ENCODE measurements around the gene IKZF2.

IKZF2 gene

DNA sequence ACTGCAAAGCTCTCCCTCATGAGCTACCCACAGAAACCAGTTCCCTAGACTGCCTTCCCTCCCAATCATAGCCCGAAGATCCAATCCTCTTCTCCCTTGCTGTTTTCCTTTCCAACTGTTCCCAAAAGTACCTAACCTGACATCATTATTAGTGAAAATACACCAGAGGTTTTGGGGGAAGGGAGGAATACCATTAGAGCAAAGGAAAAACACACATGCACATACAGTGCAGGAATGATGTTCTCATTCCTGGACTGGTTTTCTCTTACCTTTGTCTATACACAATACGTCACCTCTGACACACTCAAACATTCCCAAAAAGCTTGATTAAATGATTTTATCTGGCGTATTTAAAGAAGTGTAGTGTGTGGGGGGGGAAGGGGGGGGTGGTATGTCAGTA lies 46.2 kb downstream of the IKZF2 start:
- no peak for TF ChIP-seq FOXA1 (IDR thresholded peaks at IDR 0.05)
- ChIA-PET POLR2A (no interaction called here), CTCF (no interaction called here)
- DNase-seq (ENCODE audit: extremely low spot score): no peak

GRCh38 chr2:213104903-213105202 lies 46.6 kb downstream of the IKZF2 start:
- DNase-seq (ENCODE audit: extremely low spot score): no peak
- TF ChIP-seq ARNT (IDR thresholded peaks at IDR 0.05) (no peak), CTBP1 (IDR thresholded peaks at IDR 0.05; ENCODE audit: borderline replicate concordance) (no peak), ELF4 (IDR thresholded peaks at IDR 0.05) (no peak), NFRKB (IDR thresholded peaks at IDR 0.05) (no peak), TARDBP (IDR thresholded peaks at IDR 0.05) (no peak), HDGF (IDR thresholded peaks at IDR 0.05; ENCODE audit: borderline replicate concordance) (no peak), ZNF384 (IDR thresholded peaks at IDR 0.05) (no peak), FOXK2 (IDR thresholded peaks at IDR 0.05) (no peak), FOXA1 (IDR thresholded peaks at IDR 0.05) (no peak), BHLHE40 (IDR thresholded peaks at IDR 0.05; ENCODE audit: borderline replicate concordance) (no peak), PKNOX1 (IDR thresholded peaks at IDR 0.05) (no peak), SP1 (IDR thresholded peaks at IDR 0.05) (no peak), SUZ12 (IDR thresholded peaks at IDR 0.05) (no peak), FOXM1 (IDR thresholded peaks at IDR 0.05; ENCODE audit: borderline replicate concordance) (no peak), LEF1 (IDR thresholded peaks at IDR 0.05; ENCODE audit: borderline replicate concordance) (no peak), L3MBTL2 (conservative IDR thresholded peaks at IDR 0.05) (no peak)
- POLR2A ChIA-PET: no interaction called here
- CTCF ChIA-PET: no interaction called here

- no peak for TF ChIP-seq FOXM1 (IDR thresholded peaks at IDR 0.05; ENCODE audit: borderline replicate concordance)
- no peak for TF ChIP-seq CTBP1 (IDR thresholded peaks at IDR 0.05; ENCODE audit: borderline replicate concordance)
- TF ChIP-seq SUZ12 (IDR thresholded peaks at IDR 0.05): no peak
- TF ChIP-seq SP1 (IDR thresholded peaks at IDR 0.05): no peak
- no peak for TF ChIP-seq FOXK2 (IDR thresholded peaks at IDR 0.05)
- no peak for TF ChIP-seq NFRKB (IDR thresholded peaks at IDR 0.05)
- TF ChIP-seq BHLHE40 (IDR thresholded peaks at IDR 0.05; ENCODE audit: borderline replicate concordance): no peak
- TF ChIP-seq ARNT (IDR thresholded peaks at IDR 0.05): no peak
- no peak for TF ChIP-seq TARDBP (IDR thresholded peaks at IDR 0.05)
- TF ChIP-seq PKNOX1 (IDR thresholded peaks at IDR 0.05): no peak
- no peak for TF ChIP-seq ZNF384 (IDR thresholded peaks at IDR 0.05)
- no peak for TF ChIP-seq L3MBTL2 (conservative IDR thresholded peaks at IDR 0.05)
- no peak for TF ChIP-seq LEF1 (IDR thresholded peaks at IDR 0.05; ENCODE audit: borderline replicate concordance)
- TF ChIP-seq FOXA1 (IDR thresholded peaks at IDR 0.05): no peak
- TF ChIP-seq HDGF (IDR thresholded peaks at IDR 0.05; ENCODE audit: borderline replicate concordance): no peak
- no peak for TF ChIP-seq ELF4 (IDR thresholded peaks at IDR 0.05)
- CTCF ChIA-PET: no interaction called here
- no peak for DNase-seq (ENCODE audit: extremely low spot score)
- POLR2A ChIA-PET: no interaction called here
Measured at GRCh38 chr2:213104092-213104902, 47.1 kb downstream of the IKZF2 start.

DNA sequence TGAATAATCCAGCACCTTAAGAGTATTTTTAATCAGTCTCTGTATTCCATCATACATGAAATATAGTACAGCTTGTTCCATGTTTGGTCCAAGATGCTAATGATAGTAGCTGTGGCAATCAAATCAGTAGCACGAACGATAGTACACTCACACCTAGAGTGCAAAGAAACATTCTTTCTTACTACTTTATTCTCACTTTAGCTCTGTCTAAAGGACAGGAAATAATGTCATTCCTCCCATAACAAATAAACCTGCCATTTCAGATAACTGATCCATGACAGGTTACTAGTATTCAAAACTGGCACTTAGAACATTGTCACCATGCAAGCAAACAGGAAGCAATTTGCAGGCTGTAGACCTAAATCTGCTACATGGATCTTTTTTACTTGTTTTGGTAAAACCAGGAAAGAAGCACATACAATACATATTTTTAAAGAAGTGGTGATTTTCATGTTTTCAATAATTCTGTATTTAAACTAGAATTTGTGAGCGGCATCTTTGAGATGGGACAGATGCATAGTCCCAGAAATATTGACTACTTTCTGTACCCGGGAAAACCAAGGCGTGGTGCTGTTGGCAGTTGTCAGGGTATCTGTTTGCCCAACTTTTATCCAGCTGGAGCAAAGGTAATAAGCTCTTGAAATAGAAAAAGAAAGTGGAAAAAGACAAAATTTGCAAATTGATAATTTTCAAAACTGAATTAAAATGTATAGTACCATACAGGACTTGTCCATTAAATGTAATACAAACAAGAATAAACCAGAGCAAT lies 49.5 kb downstream of the IKZF2 start:
- CTCF ChIA-PET: no interaction called here
- POLR2A ChIA-PET: no interaction called here
- no peak for TF ChIP-seq BHLHE40 (IDR thresholded peaks at IDR 0.05; ENCODE audit: borderline replicate concordance)
- no peak for TF ChIP-seq SUZ12 (IDR thresholded peaks at IDR 0.05)
- TF ChIP-seq LEF1 (IDR thresholded peaks at IDR 0.05; ENCODE audit: borderline replicate concordance): no peak
- TF ChIP-seq FOXA1 (IDR thresholded peaks at IDR 0.05): no peak
- no peak for TF ChIP-seq NFRKB (IDR thresholded peaks at IDR 0.05)
- no peak for TF ChIP-seq L3MBTL2 (conservative IDR thresholded peaks at IDR 0.05)
- no peak for TF ChIP-seq PKNOX1 (IDR thresholded peaks at IDR 0.05)
- TF ChIP-seq ELF4 (IDR thresholded peaks at IDR 0.05): no peak
- TF ChIP-seq CTBP1 (IDR thresholded peaks at IDR 0.05; ENCODE audit: borderline replicate concordance): no peak
- no peak for TF ChIP-seq FOXM1 (IDR thresholded peaks at IDR 0.05; ENCODE audit: borderline replicate concordance)
- no peak for TF ChIP-seq SP1 (IDR thresholded peaks at IDR 0.05)
- TF ChIP-seq HDGF (IDR thresholded peaks at IDR 0.05; ENCODE audit: borderline replicate concordance): no peak
- TF ChIP-seq ARNT (IDR thresholded peaks at IDR 0.05): no peak
- no peak for TF ChIP-seq ZNF384 (IDR thresholded peaks at IDR 0.05)
- no peak for TF ChIP-seq FOXK2 (IDR thresholded peaks at IDR 0.05)
- no peak for TF ChIP-seq TARDBP (IDR thresholded peaks at IDR 0.05)
- DNase-seq (ENCODE audit: extremely low spot score): no peak

- ChIA-PET CTCF (no interaction called here), POLR2A (no interaction called here)
- TF ChIP-seq PKNOX1 (IDR thresholded peaks at IDR 0.05): no peak
- TF ChIP-seq LEF1 (IDR thresholded peaks at IDR 0.05; ENCODE audit: borderline replicate concordance): no peak
- TF ChIP-seq HDGF (IDR thresholded peaks at IDR 0.05; ENCODE audit: borderline replicate concordance): no peak
- TF ChIP-seq FOXK2 (IDR thresholded peaks at IDR 0.05): no peak
- TF ChIP-seq SP1 (IDR thresholded peaks at IDR 0.05): no peak
- no peak for TF ChIP-seq FOXA1 (IDR thresholded peaks at IDR 0.05)
- TF ChIP-seq ARNT (IDR thresholded peaks at IDR 0.05): no peak
- no peak for TF ChIP-seq L3MBTL2 (conservative IDR thresholded peaks at IDR 0.05)
- no peak for TF ChIP-seq ELF4 (IDR thresholded peaks at IDR 0.05)
- no peak for TF ChIP-seq SUZ12 (IDR thresholded peaks at IDR 0.05)
- TF ChIP-seq NFRKB (IDR thresholded peaks at IDR 0.05): no peak
- no peak for TF ChIP-seq ZNF384 (IDR thresholded peaks at IDR 0.05)
- TF ChIP-seq FOXM1 (IDR thresholded peaks at IDR 0.05; ENCODE audit: borderline replicate concordance): no peak
- TF ChIP-seq TARDBP (IDR thresholded peaks at IDR 0.05): no peak
- TF ChIP-seq CTBP1 (IDR thresholded peaks at IDR 0.05; ENCODE audit: borderline replicate concordance): no peak
- TF ChIP-seq BHLHE40 (IDR thresholded peaks at IDR 0.05; ENCODE audit: borderline replicate concordance): no peak
- DNase-seq (ENCODE audit: extremely low spot score): no peak
Measured at GRCh38 chr2:213101109-213101508, 50.3 kb downstream of the IKZF2 start.

Data from HEK293T (cell line).